Measurements from ENCODE around the gene TMEM256.

Gene TMEM256

GRCh38 chr17:7408863-7409262, 5.0 kb upstream of the TMEM256 start:
- no peak for DNase-seq (ENCODE audit: low spot score)

GRCh38 chr17:7408252-7408727, 4.4 kb upstream of the TMEM256 start:
- no peak for DNase-seq (ENCODE audit: low spot score)

GRCh38 chr17:7407485-7408251, 3.8 kb upstream of the TMEM256 start, which contains the start of gene NLGN2:
TSS of gene NLGN2 (plus strand) at chr17:7407845. CDS start at chr17:7408256, 411 bp downstream.
- DNase-seq (ENCODE audit: low spot score): no peak

- DNase-seq (ENCODE audit: low spot score): no peak
These were observed 3.2 kb upstream of the TMEM256 start for GRCh38 chr17:7407082-7407481.

GRCh38 chr17:7406235-7406825, 2.4 kb upstream of the TMEM256 start:
- DNase-seq (ENCODE audit: low spot score): no peak

- no peak for DNase-seq (ENCODE audit: low spot score)
These were observed 1.7 kb upstream of the TMEM256 start for GRCh38 chr17:7405350-7406234.

GRCh38 chr17:7404737-7405349, 946 bp upstream of the TMEM256 start:
- no peak for DNase-seq (ENCODE audit: low spot score)

GRCh38 chr17:7403727-7403976, 245 bp downstream of the TMEM256 start:
- DNase-seq (ENCODE audit: low spot score): no peak

GRCh38 chr17:7403043-7403726, 712 bp downstream of the TMEM256 start:
- no peak for DNase-seq (ENCODE audit: low spot score)

- no peak for DNase-seq (ENCODE audit: low spot score)
These were observed 5.3 kb downstream of the TMEM256 start for GRCh38 chr17:7398612-7399011.

- no peak for DNase-seq (ENCODE audit: low spot score)
These were observed 7.8 kb downstream of the TMEM256 start for GRCh38 chr17:7396147-7396546.

- peak; percentile 90 for DNase-seq (ENCODE audit: low spot score)
These were observed 9.3 kb downstream of the TMEM256 start, which contains the start of gene PLSCR3 for GRCh38 chr17:7394452-7395191. TSS of gene PLSCR3 (minus strand) at chr17:7394525. CDS start at chr17:7394110, 415 bp downstream.

GRCh38 chr17:7393613-7394451, 10.1 kb downstream of the TMEM256 start:
- DNase-seq (ENCODE audit: low spot score): no peak

GRCh38 chr17:7392696-7393612, 10.9 kb downstream of the TMEM256 start:
- no peak for DNase-seq (ENCODE audit: low spot score)

- DNase-seq (ENCODE audit: low spot score): no peak
These were observed 12.6 kb downstream of the TMEM256 start for GRCh38 chr17:7391307-7391706.

GRCh38 chr17:7389924-7390910, 13.7 kb downstream of the TMEM256 start:
- DNase-seq (ENCODE audit: low spot score): no peak

- no peak for DNase-seq (ENCODE audit: low spot score)
These were observed 15.0 kb downstream of the TMEM256 start for GRCh38 chr17:7388856-7389255.
